Ascending aorta (tissue), 2 donors: ENCODE data around the gene ORAI2. TPM values are rescaled to one million over a fixed set of nuclear protein-coding genes. Genes with fewer than 3 reads are reported as not detected.

ENCODE experiments used
- DNase-seq, 2 donors: peaks; one replicate each; pipeline ENCODE4 v3.0.0-alpha.2; 2019; ENCODE audit warnings: low spot score in 2 of 2
- H3K27ac ChIP-seq, 2 donors: fragments of 200-600 bp; sonication (generic); one replicate each; pipeline ENCODE4 v1.5.1; 2016 to 2017; ENCODE audit warnings: mild to moderate bottlenecking in 1 of 2
- H3K27me3 ChIP-seq: fragments of 200-600 bp; sonication (generic); one replicate; pipeline ENCODE4 v1.5.1; 2017
- H3K36me3 ChIP-seq, 2 donors: fragments of 200-600 bp; sonication (generic); one replicate each; pipeline ENCODE4 v1.5.1; 2016
- H3K4me1 ChIP-seq, 2 donors: fragments of 200-600 bp; sonication (generic); one replicate each; pipeline ENCODE4 v1.5.1; 2016 to 2017; ENCODE audit warnings: mild to moderate bottlenecking in 1 of 2
- H3K4me3 ChIP-seq, 2 donors: fragments of 200-600 bp; sonication (generic); one replicate each; pipeline ENCODE4 v1.5.1; 2016 to 2017; ENCODE audit warnings: mild to moderate bottlenecking in 1 of 2
- H3K9me3 ChIP-seq, 2 donors: fragments of 200-600 bp; sonication (generic); one replicate each; pipeline ENCODE4 v1.5.1; 2016
- intact Hi-C: fragments of 100-400 bp; cut with DNase I; formaldehyde crosslinking; loops from one replicate; pipeline ENCODE4 v1.15.1; 2023
- total RNA-seq: library from RNA; depleted of rRNA; stranded (reverse); fragments of >200 nt; gene quantifications from one replicate; pipeline ENCODE4 v1.1.0, GENCODE V29; 2016
- TF ChIP-seq, protein P1 (sequence below), 3 experiments: fragments of 200-600 bp in 2 of 3; fragments of 450-650 bp in 1 of 3; sonication (generic) in 2 of 3; IDR thresholded peaks; one replicate each; pipeline ENCODE4 v1.5.1; 2016 to 2019; ENCODE audit warnings: antibody characterized with exemption in 3 of 3, mild to moderate bottlenecking in 1 of 3, moderate library complexity in 1 of 3

The ORAI2 gene
- total RNA-seq, 1 donor from 2014 or later: 45.1 TPM

DNA sequence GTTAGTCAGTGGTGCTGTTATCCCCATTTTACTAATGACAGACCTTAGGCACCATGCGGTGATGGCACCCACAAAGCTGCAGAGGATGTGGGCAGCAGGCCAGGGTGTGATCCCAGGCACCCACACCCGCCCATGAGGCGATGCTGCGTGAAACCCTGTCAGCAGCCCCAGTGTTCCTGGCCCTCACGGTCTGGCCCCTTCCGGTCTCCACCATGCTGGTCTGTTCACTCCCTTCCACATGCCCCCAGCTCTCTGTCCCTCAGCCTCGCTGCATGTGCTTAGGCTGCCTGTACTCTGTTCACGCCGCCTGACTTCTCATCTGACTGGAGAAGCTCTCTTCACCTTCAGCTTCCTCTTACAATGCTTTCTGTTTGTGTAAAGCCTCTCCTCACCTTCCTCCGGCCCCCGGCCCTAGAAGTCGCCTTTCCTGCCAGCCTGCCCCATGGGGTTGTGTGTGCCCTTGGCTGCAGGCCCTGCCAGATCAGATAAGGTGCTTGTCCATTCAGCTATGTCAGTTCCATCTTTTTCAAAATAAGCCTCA is 17.6 kb upstream of the ORAI2 start:
- H3K27me3 ChIP-seq: no peaks in the 10 kb centered on the region
- intact Hi-C loops: no loop called here
- H3K9me3 ChIP-seq: no peaks in the 10 kb centered on the region
- TF ChIP-seq, protein P1, sequence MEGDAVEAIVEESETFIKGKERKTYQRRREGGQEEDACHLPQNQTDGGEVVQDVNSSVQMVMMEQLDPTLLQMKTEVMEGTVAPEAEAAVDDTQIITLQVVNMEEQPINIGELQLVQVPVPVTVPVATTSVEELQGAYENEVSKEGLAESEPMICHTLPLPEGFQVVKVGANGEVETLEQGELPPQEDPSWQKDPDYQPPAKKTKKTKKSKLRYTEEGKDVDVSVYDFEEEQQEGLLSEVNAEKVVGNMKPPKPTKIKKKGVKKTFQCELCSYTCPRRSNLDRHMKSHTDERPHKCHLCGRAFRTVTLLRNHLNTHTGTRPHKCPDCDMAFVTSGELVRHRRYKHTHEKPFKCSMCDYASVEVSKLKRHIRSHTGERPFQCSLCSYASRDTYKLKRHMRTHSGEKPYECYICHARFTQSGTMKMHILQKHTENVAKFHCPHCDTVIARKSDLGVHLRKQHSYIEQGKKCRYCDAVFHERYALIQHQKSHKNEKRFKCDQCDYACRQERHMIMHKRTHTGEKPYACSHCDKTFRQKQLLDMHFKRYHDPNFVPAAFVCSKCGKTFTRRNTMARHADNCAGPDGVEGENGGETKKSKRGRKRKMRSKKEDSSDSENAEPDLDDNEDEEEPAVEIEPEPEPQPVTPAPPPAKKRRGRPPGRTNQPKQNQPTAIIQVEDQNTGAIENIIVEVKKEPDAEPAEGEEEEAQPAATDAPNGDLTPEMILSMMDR (IDR thresholded peaks at IDR 0.05): no peak
- no peak overlapping the region for H3K4me3 ChIP-seq
- DNase-seq: no peak
- H3K36me3 ChIP-seq: peaks cover 33 to 57% of the 10 kb centered on the region in 2 donors
- no peak overlapping the region for H3K27ac ChIP-seq
- no peaks in the 10 kb centered on the region for H3K4me1 ChIP-seq

DNA sequence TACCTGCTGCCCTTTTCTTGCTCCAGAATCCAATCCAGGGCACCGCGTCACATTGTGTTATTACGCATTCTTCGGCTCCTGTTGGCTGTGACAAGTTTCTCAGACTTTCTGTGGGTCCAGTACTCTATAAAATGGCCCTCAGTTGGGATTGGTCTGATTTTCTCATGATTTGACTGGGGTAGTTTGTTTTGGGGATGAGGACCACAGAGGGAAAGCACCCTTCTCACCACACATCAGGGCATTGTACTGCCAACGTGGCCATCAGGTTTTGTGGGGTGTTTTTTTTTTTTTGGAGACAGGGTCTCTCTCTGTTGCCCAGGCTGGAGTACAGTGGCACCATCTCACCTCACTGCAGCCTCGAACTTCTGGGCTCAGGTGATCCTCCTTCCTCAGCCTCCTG is 17.0 kb upstream of the ORAI2 start:
- Histone ChIP-seq H3K9me3 (no peaks in the 10 kb centered on the region), H3K4me1 (no peaks in the 10 kb centered on the region), H3K36me3 (peaks cover 33 to 57% of the 10 kb centered on the region in 2 donors), H3K27ac (no peak overlapping the region), H3K27me3 (no peaks in the 10 kb centered on the region), H3K4me3 (no peak overlapping the region)
- no peak for DNase-seq
- TF ChIP-seq, protein P1 (IDR thresholded peaks at IDR 0.05): no peak
- intact Hi-C loops: no loop called here

DNA sequence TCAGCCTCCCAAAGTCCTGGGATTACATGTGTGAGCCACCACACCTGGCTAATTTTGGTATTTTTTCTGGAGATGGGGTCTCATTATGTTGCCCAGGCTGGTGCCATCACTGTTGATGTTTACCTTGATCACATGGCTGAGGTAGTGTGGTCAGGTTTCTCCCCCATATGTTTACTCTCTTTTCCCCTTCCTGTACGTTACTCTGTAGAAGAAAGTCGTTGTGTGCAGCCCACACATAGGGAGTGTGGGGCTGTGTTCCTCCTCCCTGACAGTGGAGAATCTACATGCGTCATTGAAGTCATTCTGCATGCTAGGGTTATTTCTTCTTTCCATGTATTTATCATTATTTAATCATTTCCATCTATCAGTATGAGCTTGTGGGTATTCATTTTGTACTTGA is 16.3 kb upstream of the ORAI2 start:
- Histone ChIP-seq H3K36me3 (peaks cover 35 to 61% of the 10 kb centered on the region in 2 donors), H3K27ac (no peak overlapping the region), H3K27me3 (no peaks in the 10 kb centered on the region), H3K9me3 (no peaks in the 10 kb centered on the region), H3K4me3 (no peak overlapping the region), H3K4me1 (no peaks in the 10 kb centered on the region)
- TF ChIP-seq, protein P1 (IDR thresholded peaks at IDR 0.05): no peak
- intact Hi-C loops: no loop called here
- no peak for DNase-seq

DNA sequence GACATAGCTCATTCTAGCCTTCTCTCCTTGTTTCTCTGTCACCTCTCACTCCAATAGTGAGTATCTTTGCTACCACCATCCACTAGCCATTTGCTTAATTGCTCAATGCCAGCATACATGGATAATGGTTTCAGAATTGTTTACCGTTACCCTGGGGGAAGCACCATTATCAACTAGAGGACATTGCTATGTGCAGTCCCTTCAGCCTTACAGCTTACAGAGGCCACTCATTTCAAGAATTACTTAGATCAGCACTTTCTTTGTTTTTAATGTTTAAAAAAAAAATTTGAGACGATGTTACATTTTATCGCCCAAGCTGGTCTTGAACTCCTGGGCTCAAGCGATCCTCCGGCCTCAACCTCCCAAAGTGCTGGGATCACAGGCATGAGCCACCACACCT is 14.8 kb upstream of the ORAI2 start:
- no peaks in the 10 kb centered on the region for H3K9me3 ChIP-seq
- H3K4me3 ChIP-seq: no peak overlapping the region
- intact Hi-C loops: no loop called here
- H3K27me3 ChIP-seq: no peaks in the 10 kb centered on the region
- H3K27ac ChIP-seq: no peak overlapping the region
- peaks cover 35 to 56% of the 10 kb centered on the region in 2 donors for H3K36me3 ChIP-seq
- TF ChIP-seq, protein P1 (IDR thresholded peaks at IDR 0.05): no peak
- H3K4me1 ChIP-seq: no peaks in the 10 kb centered on the region
- DNase-seq: no peak

DNA sequence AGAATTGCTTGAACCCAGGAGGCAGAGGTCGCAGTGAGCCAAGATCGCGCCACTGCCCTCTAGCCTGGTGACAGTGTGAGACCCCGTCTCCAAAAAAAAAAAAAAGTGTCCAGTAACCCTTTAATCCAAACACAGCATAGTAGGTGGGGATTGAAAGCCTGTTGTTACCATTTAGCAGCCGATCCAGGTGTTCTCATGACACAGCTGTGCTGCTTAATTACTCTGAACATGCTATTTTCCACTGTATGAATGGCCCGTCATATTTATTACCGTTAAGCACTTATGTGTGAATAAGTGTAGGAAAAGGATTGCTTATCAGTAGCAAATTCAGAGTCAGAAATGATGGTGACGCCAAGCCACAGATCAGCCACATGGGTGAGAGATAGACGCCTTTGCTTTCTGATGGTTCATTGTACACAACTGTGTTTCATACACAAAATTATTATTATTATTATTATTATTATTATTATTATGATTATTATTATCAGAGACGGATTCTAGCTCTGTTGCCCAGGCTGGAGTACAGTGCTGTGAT is 11.6 kb upstream of the ORAI2 start:
- TF ChIP-seq, protein P1 (IDR thresholded peaks at IDR 0.05): no peak
- Histone ChIP-seq H3K27me3 (no peaks in the 10 kb centered on the region), H3K27ac (no peak overlapping the region), H3K4me3 (no peak overlapping the region), H3K36me3 (peaks cover 33 to 65% of the 10 kb centered on the region in 2 donors), H3K9me3 (no peaks in the 10 kb centered on the region), H3K4me1 (no peaks in the 10 kb centered on the region)
- DNase-seq: no peak
- intact Hi-C loops: no loop called here
